ENCODE data around the gene TTYH2. TPM values are rescaled to one million over a fixed set of nuclear protein-coding genes. Genes with fewer than 3 reads are reported as not detected.

The TTYH2 gene
- total and polyA plus RNA-seq, 11 donors: 10.3 to 34.6 (median 22.4) TPM

DNA sequence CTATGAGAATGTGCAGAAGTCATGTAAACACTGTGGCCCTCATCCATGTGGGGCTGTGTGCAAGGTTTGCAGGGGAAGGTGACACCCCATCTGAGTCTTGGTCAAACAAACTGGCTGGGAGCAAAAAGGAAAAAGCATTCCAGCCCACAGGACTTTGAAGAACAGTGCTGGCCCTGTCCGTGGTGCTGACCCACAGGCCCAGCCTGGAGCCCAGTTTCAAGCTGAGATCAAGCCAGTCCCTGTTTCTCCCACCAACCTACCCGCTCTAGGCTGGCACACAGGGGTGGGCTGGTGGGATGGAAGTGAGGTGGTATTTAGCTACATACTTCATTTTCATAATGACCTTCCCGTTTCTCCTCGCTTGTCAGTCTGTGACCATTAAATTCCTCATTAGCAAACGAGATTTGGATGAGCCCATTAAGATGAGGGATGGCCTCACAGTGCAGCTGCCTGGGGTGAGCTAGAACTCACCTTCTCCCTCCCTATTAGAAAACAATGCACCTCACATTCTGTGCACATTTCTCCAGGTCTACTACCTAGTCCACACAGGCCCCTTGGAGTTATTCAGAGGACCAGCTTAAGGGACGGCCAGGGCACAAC is 22.5 kb upstream of the TTYH2 start:
- ATAC-seq: peak in 1 of 4 donors; percentile 35
- WGBS, 4 donors: 47 to 68% (median 53%) methylated on average over 5 to 6 of the region's 6 CpGs
- Histone ChIP-seq H3K4me3 (no peak overlapping the region), H3K9me3 (no peaks in the 10 kb centered on the region), H3K27ac (no peak overlapping the region), H3K27me3 (peaks cover 0 to 25% (median 9%) of the 10 kb centered on the region in 9 donors), H3K36me3 (no peaks in the 10 kb centered on the region), H3K4me1 (peaks cover 0 to 9% (median 0%) of the 10 kb centered on the region in 12 donors)
- no peak for DNase-seq
- TF ChIP-seq POLR2A (IDR thresholded peaks at IDR 0.05): no peak
- TF ChIP-seq, protein P1, sequence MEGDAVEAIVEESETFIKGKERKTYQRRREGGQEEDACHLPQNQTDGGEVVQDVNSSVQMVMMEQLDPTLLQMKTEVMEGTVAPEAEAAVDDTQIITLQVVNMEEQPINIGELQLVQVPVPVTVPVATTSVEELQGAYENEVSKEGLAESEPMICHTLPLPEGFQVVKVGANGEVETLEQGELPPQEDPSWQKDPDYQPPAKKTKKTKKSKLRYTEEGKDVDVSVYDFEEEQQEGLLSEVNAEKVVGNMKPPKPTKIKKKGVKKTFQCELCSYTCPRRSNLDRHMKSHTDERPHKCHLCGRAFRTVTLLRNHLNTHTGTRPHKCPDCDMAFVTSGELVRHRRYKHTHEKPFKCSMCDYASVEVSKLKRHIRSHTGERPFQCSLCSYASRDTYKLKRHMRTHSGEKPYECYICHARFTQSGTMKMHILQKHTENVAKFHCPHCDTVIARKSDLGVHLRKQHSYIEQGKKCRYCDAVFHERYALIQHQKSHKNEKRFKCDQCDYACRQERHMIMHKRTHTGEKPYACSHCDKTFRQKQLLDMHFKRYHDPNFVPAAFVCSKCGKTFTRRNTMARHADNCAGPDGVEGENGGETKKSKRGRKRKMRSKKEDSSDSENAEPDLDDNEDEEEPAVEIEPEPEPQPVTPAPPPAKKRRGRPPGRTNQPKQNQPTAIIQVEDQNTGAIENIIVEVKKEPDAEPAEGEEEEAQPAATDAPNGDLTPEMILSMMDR (IDR thresholded peaks at IDR 0.05): no peak
- intact Hi-C loops (cut with DNase I): no loop called here

DNA sequence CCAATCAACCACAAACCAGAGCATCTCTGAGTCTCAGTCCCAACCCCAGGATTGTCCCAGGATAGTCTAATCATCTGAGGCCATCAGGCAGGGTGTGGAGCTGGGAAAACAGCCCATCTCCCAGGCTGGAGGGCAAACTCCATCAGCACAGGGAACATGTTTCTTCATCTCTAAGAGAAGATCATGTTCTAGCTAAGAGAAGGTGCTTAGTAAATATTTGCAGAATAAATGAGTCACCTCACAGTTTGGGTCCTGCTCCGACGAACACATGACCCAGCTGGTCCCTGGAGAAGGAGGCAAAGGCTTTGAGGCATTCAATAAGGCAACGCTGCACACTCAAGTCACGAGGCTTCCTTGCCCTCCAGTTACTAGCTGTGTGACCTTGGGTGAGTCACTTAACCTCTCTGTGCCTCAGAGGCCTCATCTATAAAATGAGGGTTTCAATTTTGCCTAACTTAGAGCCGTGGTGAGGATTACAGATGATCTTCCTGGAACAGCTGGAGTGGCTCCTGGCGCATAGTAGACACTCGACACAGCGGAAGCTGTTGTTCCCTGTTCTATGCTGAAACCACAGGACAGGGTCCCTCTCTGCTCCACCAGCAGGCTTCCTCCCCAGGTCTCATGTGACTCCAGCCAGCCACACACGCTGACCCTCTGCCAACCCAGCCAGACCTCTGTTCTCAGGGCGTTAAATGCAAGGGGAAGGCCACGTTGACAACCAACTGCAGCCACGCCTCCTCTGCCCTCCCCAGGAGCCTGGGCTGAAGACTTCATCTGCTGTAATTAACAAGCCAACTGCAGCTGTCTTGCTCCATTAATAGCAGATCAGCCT is 20.2 kb upstream of the TTYH2 start:
- intact Hi-C loops (cut with DNase I): no loop called here

GRCh38 chr17:74194682-74195081 is 18.7 kb upstream of the TTYH2 start:
- TF ChIP-seq, protein P1 (IDR thresholded peaks at IDR 0.05): no peak
- TF ChIP-seq POLR2A (IDR thresholded peaks at IDR 0.05): no peak
- H3K4me3 ChIP-seq: no peak overlapping the region
- H3K27me3 ChIP-seq: peaks cover 0 to 44% (median 17%) of the 10 kb centered on the region in 9 donors
- intact Hi-C loops (cut with DNase I): no loop called here
- H3K27ac ChIP-seq: no peak overlapping the region
- no peaks in the 10 kb centered on the region for H3K36me3 ChIP-seq
- WGBS, 4 donors: 66 to 72% (median 71%) methylated on average over 9 of the region's 9 CpGs
- peaks cover 0 to 20% (median 2%) of the 10 kb centered on the region in 12 donors for H3K4me1 ChIP-seq
- no peak for DNase-seq
- H3K9me3 ChIP-seq: no peaks in the 10 kb centered on the region
- no peak for ATAC-seq

More for the DNA sequence above, 20.2 kb upstream of the TTYH2 start:
- Histone ChIP-seq H3K4me3 (no peak overlapping the region), H3K4me1 (peaks cover 0 to 9% (median 0%) of the 10 kb centered on the region in 12 donors), H3K36me3 (no peaks in the 10 kb centered on the region), H3K9me3 (no peaks in the 10 kb centered on the region), H3K27me3 (peaks cover 0 to 38% (median 17%) of the 10 kb centered on the region in 9 donors), H3K27ac (no peak overlapping the region)
- DNase-seq (peak; percentile 43 to 79 (median 56)), ATAC-seq (peak in 3 of 4 donors; percentile 57 to 74 (median 73))
- TF ChIP-seq, protein P1 (IDR thresholded peaks at IDR 0.05): no peak
- no peak for TF ChIP-seq POLR2A (IDR thresholded peaks at IDR 0.05)
- 47 to 64% (median 50%) methylated on average over 11 to 12 of the region's 12 CpGs for WGBS, 4 donors
